ENCODE data around the gene NCKAP5L. TPM values are rescaled to one million over a fixed set of nuclear protein-coding genes. Genes with fewer than 3 reads are reported as not detected.
A peak's percentile ranks its signal among the peaks of the same experiment; 100 is the strongest.

Gene NCKAP5L
- total and polyA plus RNA-seq, 2 of the 8 experiments (the other 6 are each of a cell fraction or from before 2014, with no cell fraction given) = 9.4 to 27.9 TPM

- H3K27ac ChIP-seq (ENCODE audit: low read depth, low read length) = no peak overlapping the region
- no peak overlapping the region for H2BK120ac ChIP-seq (replicated peaks; ENCODE audit: low read depth, low read length)
- no peak overlapping the region for H4K91ac ChIP-seq (replicated peaks; ENCODE audit: insufficient read length, low read length)
- no peaks in the 10 kb centered on the region for H3K36me3 ChIP-seq (ENCODE audit: control insufficient read depth in 2 of 4, insufficient read depth in 4 of 4, low read length in 3 of 4)
- H4K20me1 ChIP-seq (replicated peaks in 1 of 2; ENCODE audit: control insufficient read depth in 1 of 2, insufficient read depth in 2 of 2, low read length in 2 of 2) = no peaks in the 10 kb centered on the region
- no peaks in the 10 kb centered on the region for H3K23me2 ChIP-seq (ENCODE audit: low read depth, low read length)
- H2BK5ac ChIP-seq (ENCODE audit: low read depth, low read length) = no peak overlapping the region
- H4K8ac ChIP-seq (ENCODE audit: extremely low read depth, insufficient read depth, low read length) = no peak overlapping the region
- no peak for TF ChIP-seq RNF2 (IDR thresholded peaks at IDR 0.05; ENCODE audit: borderline replicate concordance, low read depth, low read length, missing control alignments, poor library complexity, severe bottlenecking)
- no peak for TF ChIP-seq POU5F1 (IDR thresholded peaks at IDR 0.05; ENCODE audit: low read depth, low read length)
- no peak for TF ChIP-seq USF2 (IDR thresholded peaks at IDR 0.05; ENCODE audit: low read length)
- no peak overlapping the region for H3K4me3 ChIP-seq (ENCODE audit: extremely low read depth in 1 of 4, insufficient read depth in 2 of 4, low read depth in 3 of 4, low read length in 4 of 4)
- H3K4me2 ChIP-seq (ENCODE audit: insufficient read depth in 1 of 2, low read depth in 2 of 2, low read length in 2 of 2) = no peak overlapping the region
- H3K23ac ChIP-seq (ENCODE audit: insufficient read length) = no peak overlapping the region
- peak overlapping the region; percentile 21; the same call in 1 of the 2 replicates for H2BK12ac ChIP-seq (ENCODE audit: low read depth, low read length)
- H3K79me1 ChIP-seq (ENCODE audit: low read depth, low read length) = no peaks in the 10 kb centered on the region
- FAIRE-seq (no peak), DNase-seq (ENCODE audit: low read depth in 1 of 2, low spot score in 2 of 2) (peak in 1 of 2 experiments; percentile 24)
- no peak overlapping the region for H2BK15ac ChIP-seq (ENCODE audit: low read length)
- peaks cover 0 to 2% (median 0%) of the 10 kb centered on the region in 4 experiments; a peak in 1 of 7 replicates for H3K27me3 ChIP-seq (replicated peaks in 1 of 4; ENCODE audit: control insufficient read depth in 3 of 4, extremely low read depth in 1 of 4, insufficient read depth in 3 of 4, low read length in 3 of 4)
- POLR2A ChIA-PET (ENCODE audit: partially characterized antibody) = interaction anchor here (0.7 to 1.6 kb wide), 4 partner anchors 35 to 119 kb away, joined by 3 to 5 read pairs (median 3); no protein-coding TSS in a partner anchor
- CTCF ChIA-PET (ENCODE audit: partially characterized antibody) = interaction anchor here (0.7 to 10.0 kb wide), 51 partner anchors 7 to 1968 kb away, joined by 3 to 137 read pairs (median 7); partner anchors contain the start of genes AQP2, AQP5, BCDIN3D and TMBIM6
- WGBS, 2 experiments (ENCODE audit: extremely low coverage in 1 of 2, insufficient coverage in 1 of 2, insufficient read length in 1 of 2, insufficient replicate concordance in 2 of 2, low coverage in 1 of 2, low lambda C conversion rate in 2 of 2, missing lambda C conversion rate in 1 of 2) = 77% methylated on average over 10 of the region's 11 CpGs; no CpG with 5 or more reads in 1 of the 2 experiments
- peaks cover 0 to 3% (median 1%) of the 10 kb centered on the region in 4 experiments; a peak in 3 of 7 replicates for H3K4me1 ChIP-seq (replicated peaks in 1 of 4; ENCODE audit: control insufficient read depth in 3 of 4, insufficient read depth in 4 of 4, low read length in 3 of 4)
- no peak overlapping the region for H2BK20ac ChIP-seq (ENCODE audit: low read length)
- H3K56ac ChIP-seq (replicated peaks; ENCODE audit: insufficient read length, low read depth, low read length) = no peak overlapping the region
- H4K5ac ChIP-seq (ENCODE audit: insufficient read length, low read depth, low read length) = no peak overlapping the region
- no peak overlapping the region for H3K14ac ChIP-seq (ENCODE audit: insufficient read length)
- no peak overlapping the region for H3K9ac ChIP-seq (replicated peaks in 1 of 4; ENCODE audit: extremely low read depth in 1 of 4, low read depth in 3 of 4, low read length in 3 of 4)
- no peak overlapping the region for H3K4ac ChIP-seq (replicated peaks; ENCODE audit: insufficient read length, low read depth, low read length)
- no peaks in the 10 kb centered on the region for H3K9me3 ChIP-seq (ENCODE audit: insufficient read depth in 2 of 2, low read depth in 1 of 2, low read length in 1 of 2)
- no peak overlapping the region for H2AFZ ChIP-seq (ENCODE audit: low read length)
- no peaks in the 10 kb centered on the region for H3K79me2 ChIP-seq (ENCODE audit: control insufficient read depth in 1 of 2, insufficient read depth in 2 of 2, low read length in 2 of 2)
- no peak overlapping the region for H2AK5ac ChIP-seq (ENCODE audit: low read depth, low read length)
- no peak overlapping the region for H3K18ac ChIP-seq (ENCODE audit: extremely low read depth, low read length)
Observed at GRCh38 chr12:49867570-49868341, 39.5 kb upstream of the NCKAP5L start.

Data from H1 (cell line).